OCI-LY3 (cell line): ENCODE measurements around the gene COL4A2.
A peak's percentile ranks its signal among the peaks of the same experiment; 100 is the strongest.

Source experiments
- H2AFZ ChIP-seq: fragments of 200-600, 300-600 bp; shearing (Covaris generic); 2 replicates; pipeline ENCODE4 v1.6.0; 2014; ENCODE audit warnings: antibody characterized with exemption, low read depth, low read length
- H3K27ac ChIP-seq: fragments of 200-600, 300-600 bp; sonication (generic); 2 replicates; pipeline ENCODE4 v1.5.1; 2014; ENCODE audit warnings: mild to moderate bottlenecking, low read length, moderate library complexity, mixed read lengths
- H3K27me3 ChIP-seq: fragments of 200-600, 300-600 bp; sonication (generic); 2 replicates; pipeline ENCODE4 v1.6.1; 2014; ENCODE audit warnings: low read depth, low read length, mixed read lengths
- H3K36me3 ChIP-seq: fragments of 200-600, 300-600 bp; sonication (generic); replicated peaks from 2 replicates; pipeline ENCODE3; 2014; ENCODE audit warnings: low read depth, low read length, mixed read lengths
- H3K4me1 ChIP-seq: fragments of 300-600, 200-600 bp; sonication (generic); 2 replicates; pipeline ENCODE4 v1.6.1; 2014; ENCODE audit warnings: low read length, mixed read lengths
- H3K4me2 ChIP-seq: fragments of 200-600, 300-600 bp; sonication (generic); 2 replicates; pipeline ENCODE4 v1.6.1; 2014; ENCODE audit warnings: low read length, mixed read lengths
- H3K4me3 ChIP-seq: fragments of 300-600, 200-600 bp; sonication (generic); 2 replicates; pipeline ENCODE4 v1.5.1; 2014; ENCODE audit warnings: antibody characterized with exemption, mild to moderate bottlenecking, low read length, moderate library complexity
- H3K79me2 ChIP-seq: fragments of 300-600, 200-600 bp; shearing (Covaris generic); 2 replicates; pipeline ENCODE4 v1.6.1; 2014; ENCODE audit warnings: mild to moderate bottlenecking, low read length, mixed read lengths
- H3K9ac ChIP-seq: fragments of 300-600, 200-600 bp; shearing (Covaris generic); 2 replicates; pipeline ENCODE4 v1.6.0; 2014; ENCODE audit warnings: mild to moderate bottlenecking, low read length, moderate library complexity
- H3K9me3 ChIP-seq: fragments of 200-600, 300-600 bp; shearing (Covaris generic); 2 replicates; pipeline ENCODE4 v1.6.1; 2014; ENCODE audit warnings: low read length, mixed read lengths; ENCODE audit not compliant: insufficient read depth
- H4K20me1 ChIP-seq: fragments of 200-600, 300-600 bp; sonication (generic); 2 replicates; pipeline ENCODE4 v1.6.1; 2016; ENCODE audit warnings: low read length, mixed read lengths; ENCODE audit not compliant: insufficient read depth
- CTCF ChIP-seq: fragments of 200-600, 300-600 bp; sonication (generic); IDR thresholded peaks from 2 replicates; pipeline ENCODE4 v1.5.1; 2014; ENCODE audit warnings: antibody characterized with exemption, low read length, low read depth
- EZH2phosphoT487 ChIP-seq: fragments of 200-600 bp; shearing (Covaris generic); IDR thresholded peaks from 2 replicates; pipeline ENCODE4 v1.6.1; 2018; ENCODE audit warnings: antibody characterized with exemption, mixed run types, low read depth

Gene COL4A2

GRCh38 chr13:110455444-110455843 lies 148.4 kb downstream of the COL4A2 start:
- H3K9ac ChIP-seq, result no peak overlapping the region
- peaks cover 28% of the 10 kb centered on the region for H3K4me1 ChIP-seq
- H3K79me2 ChIP-seq, result no peaks in the 10 kb centered on the region
- TF ChIP-seq CTCF, result no peak
- TF ChIP-seq EZH2phosphoT487, result no peak
- H3K9me3 ChIP-seq, result no peaks in the 10 kb centered on the region
- peaks cover 51% of the 10 kb centered on the region for H3K27me3 ChIP-seq
- no peak overlapping the region for H3K27ac ChIP-seq
- no peaks in the 10 kb centered on the region for H3K36me3 ChIP-seq
- no peak overlapping the region for H3K4me3 ChIP-seq
- H4K20me1 ChIP-seq, result no peaks in the 10 kb centered on the region
- no peak overlapping the region for H3K4me2 ChIP-seq
- no peak overlapping the region for H2AFZ ChIP-seq

DNA sequence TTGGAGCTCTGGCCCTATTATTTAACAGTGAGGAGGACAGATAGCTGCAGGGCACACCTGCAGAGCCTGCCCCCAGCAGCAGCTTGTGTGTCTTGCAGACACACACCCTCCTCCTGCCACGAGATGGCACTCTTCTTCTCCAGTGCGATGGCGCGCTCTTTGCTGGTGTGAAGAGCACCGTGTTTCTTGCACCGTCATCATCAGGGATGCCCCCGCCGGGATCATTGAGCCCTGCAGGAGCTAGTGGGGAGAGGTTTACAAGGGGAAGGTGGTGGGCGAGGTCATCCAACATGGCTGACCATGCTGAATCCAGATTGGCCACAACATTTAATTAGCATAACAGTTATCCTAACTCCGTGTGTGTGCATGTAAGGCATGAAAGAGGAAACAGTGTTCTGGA lies 148.9 kb downstream of the COL4A2 start:
- no peaks in the 10 kb centered on the region for H4K20me1 ChIP-seq
- no peaks in the 10 kb centered on the region for H3K36me3 ChIP-seq
- H3K9ac ChIP-seq, result no peak overlapping the region
- H3K27me3 ChIP-seq, result peaks cover 56% of the 10 kb centered on the region
- peaks cover 28% of the 10 kb centered on the region for H3K4me1 ChIP-seq
- no peaks in the 10 kb centered on the region for H3K79me2 ChIP-seq
- H3K4me2 ChIP-seq, result peak overlapping the region; percentile 70
- H3K4me3 ChIP-seq, result peak overlapping the region; percentile 60
- H3K27ac ChIP-seq, result no peak overlapping the region
- H3K9me3 ChIP-seq, result no peaks in the 10 kb centered on the region
- H2AFZ ChIP-seq, result 0 out of 2 replicates have a peak overlapping the region, but pooled peaks have one; percentile 2
- peak; percentile 99 for TF ChIP-seq CTCF
- no peak for TF ChIP-seq EZH2phosphoT487

- peak overlapping the region; percentile 70 for H3K4me2 ChIP-seq
- peaks cover 57% of the 10 kb centered on the region for H3K27me3 ChIP-seq
- H3K9me3 ChIP-seq, result no peaks in the 10 kb centered on the region
- H3K27ac ChIP-seq, result no peak overlapping the region
- no peaks in the 10 kb centered on the region for H4K20me1 ChIP-seq
- no peak overlapping the region for H2AFZ ChIP-seq
- H3K79me2 ChIP-seq, result no peaks in the 10 kb centered on the region
- H3K9ac ChIP-seq, result no peak overlapping the region
- peaks cover 28% of the 10 kb centered on the region for H3K4me1 ChIP-seq
- H3K4me3 ChIP-seq, result no peak overlapping the region
- TF ChIP-seq CTCF (no peak), EZH2phosphoT487 (no peak)
- H3K36me3 ChIP-seq, result no peaks in the 10 kb centered on the region
Measured at GRCh38 chr13:110456550-110456949, 149.5 kb downstream of the COL4A2 start.

DNA sequence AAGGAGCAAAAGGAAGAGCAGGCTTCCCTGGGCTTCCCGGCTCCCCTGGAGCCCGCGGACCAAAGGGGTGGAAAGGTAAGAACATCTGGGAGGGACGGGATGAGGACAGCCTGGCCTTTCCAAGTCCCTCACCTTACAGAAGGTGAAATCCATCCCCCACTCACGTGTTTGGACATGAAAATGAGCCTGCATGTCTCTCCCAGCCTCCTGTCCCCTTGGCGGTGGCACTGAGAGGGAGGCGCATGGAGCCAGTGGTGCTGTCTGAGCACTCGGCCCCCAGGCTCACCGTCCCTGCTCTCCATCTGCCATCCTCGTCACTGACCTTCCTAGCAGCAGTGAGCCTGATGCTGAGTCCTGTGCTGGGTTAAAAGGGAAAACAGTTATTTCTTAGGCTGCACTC lies 150.3 kb downstream of the COL4A2 start:
- TF ChIP-seq CTCF, result no peak
- no peak for TF ChIP-seq EZH2phosphoT487

More for the DNA sequence above, 150.3 kb downstream of the COL4A2 start:
- no peak overlapping the region for H2AFZ ChIP-seq
- no peak overlapping the region for H3K27ac ChIP-seq
- H3K4me2 ChIP-seq, result no peak overlapping the region
- H3K4me3 ChIP-seq, result no peak overlapping the region
- H3K9ac ChIP-seq, result no peak overlapping the region
- H3K9me3 ChIP-seq, result no peaks in the 10 kb centered on the region
- H3K4me1 ChIP-seq, result peaks cover 28% of the 10 kb centered on the region
- H3K27me3 ChIP-seq, result peaks cover 58% of the 10 kb centered on the region
- no peaks in the 10 kb centered on the region for H4K20me1 ChIP-seq
- H3K79me2 ChIP-seq, result no peaks in the 10 kb centered on the region
- H3K36me3 ChIP-seq, result no peaks in the 10 kb centered on the region
